PC-3 (cell line): ENCODE data around the gene ISG20L2.

Source experiments
- EZH2 ChIP-seq: fragments of 300-600 bp; sonication (generic); IDR thresholded peaks from one replicate; pipeline ENCODE4 v1.6.1; 2017; ENCODE audit warnings: antibody characterized with exemption, mild to moderate bottlenecking, low read length; ENCODE audit not compliant: unreplicated experiment
- EZH2phosphoT487 ChIP-seq: fragments of 300-600 bp; sonication (generic); IDR thresholded peaks from 2 replicates; pipeline ENCODE4 v1.6.1; 2018; ENCODE audit warnings: mild to moderate bottlenecking, antibody characterized with exemption, low read length, borderline replicate concordance
- TF ChIP-seq, protein P1 (sequence below): fragments of 300-600 bp; sonication (generic); conservative IDR thresholded peaks from 2 replicates; pipeline ENCODE4 v1.5.1; 2017; ENCODE audit warnings: antibody characterized with exemption, low read depth, mild to moderate bottlenecking, low read length

DNA sequence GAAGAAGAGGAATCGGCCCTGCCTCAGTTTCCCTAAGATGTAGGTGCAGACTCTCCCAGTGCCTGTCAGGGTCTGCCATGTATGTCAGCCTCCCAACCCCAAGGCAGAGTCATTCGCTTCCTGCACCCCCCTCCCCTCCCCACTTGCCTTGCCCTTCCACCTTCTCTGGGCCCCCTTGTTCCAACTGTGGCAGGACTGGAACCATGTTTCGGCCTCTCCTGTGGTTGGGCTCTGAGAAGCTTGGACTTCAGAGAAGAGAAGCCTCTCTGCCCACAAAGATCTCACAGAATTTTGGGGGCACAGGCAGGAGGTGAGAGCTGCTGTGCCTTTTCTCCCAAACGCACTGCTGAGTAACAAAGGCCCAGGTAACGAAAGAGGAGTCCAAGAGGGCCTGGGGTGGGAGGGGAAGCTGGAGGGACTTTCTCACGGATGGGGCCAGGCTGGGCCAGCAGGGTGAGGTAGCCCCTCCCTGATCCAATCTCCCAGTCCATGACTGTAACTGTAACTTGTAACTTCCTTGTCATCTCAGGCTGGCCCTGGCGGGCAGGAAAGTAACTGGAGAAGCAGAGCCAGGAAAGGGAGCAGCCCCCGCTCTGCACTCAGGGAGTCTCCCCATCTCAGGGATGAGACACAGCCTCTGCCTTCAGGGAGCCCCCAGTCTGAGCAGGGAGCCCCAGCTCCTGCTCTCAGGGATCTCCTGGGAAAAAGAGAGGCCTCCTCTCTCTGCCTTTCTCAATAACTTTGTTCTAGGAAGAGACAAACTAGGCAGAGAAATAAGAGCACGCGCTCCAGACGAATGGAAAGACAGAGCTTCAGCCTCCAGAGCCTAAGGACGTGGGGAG, 34.5 kb downstream of the ISG20L2 start:
- TF ChIP-seq, protein P1, sequence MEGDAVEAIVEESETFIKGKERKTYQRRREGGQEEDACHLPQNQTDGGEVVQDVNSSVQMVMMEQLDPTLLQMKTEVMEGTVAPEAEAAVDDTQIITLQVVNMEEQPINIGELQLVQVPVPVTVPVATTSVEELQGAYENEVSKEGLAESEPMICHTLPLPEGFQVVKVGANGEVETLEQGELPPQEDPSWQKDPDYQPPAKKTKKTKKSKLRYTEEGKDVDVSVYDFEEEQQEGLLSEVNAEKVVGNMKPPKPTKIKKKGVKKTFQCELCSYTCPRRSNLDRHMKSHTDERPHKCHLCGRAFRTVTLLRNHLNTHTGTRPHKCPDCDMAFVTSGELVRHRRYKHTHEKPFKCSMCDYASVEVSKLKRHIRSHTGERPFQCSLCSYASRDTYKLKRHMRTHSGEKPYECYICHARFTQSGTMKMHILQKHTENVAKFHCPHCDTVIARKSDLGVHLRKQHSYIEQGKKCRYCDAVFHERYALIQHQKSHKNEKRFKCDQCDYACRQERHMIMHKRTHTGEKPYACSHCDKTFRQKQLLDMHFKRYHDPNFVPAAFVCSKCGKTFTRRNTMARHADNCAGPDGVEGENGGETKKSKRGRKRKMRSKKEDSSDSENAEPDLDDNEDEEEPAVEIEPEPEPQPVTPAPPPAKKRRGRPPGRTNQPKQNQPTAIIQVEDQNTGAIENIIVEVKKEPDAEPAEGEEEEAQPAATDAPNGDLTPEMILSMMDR = no peak
- no peak for TF ChIP-seq EZH2
- TF ChIP-seq EZH2phosphoT487 = no peak
